K562 (cell line): ENCODE results near the gene SLTM. TPM values are rescaled to one million over a fixed set of nuclear protein-coding genes. Genes with fewer than 3 reads are reported as not detected.

Source experiments
- ATAC-seq: fragments of 200-7000 bp; cut with Tn5 transposase; 3 replicates; pipeline ENCODE4 v1.9.1; 2020; ENCODE audit warnings: moderate library complexity
- BruUV-seq: library from RNA; stranded (reverse); fragments of 400-500 nt; replicated peaks from 2 replicates; lab custom pipeline; 2021; lab: Mats Ljungman, UMichigan
- CTCF ChIA-PET: fragments of 300-600 bp; formaldehyde crosslinking; extraction: SDS; loops from one replicate; lab custom pipeline; 2021; ENCODE audit warnings: low intra/inter-chr PET ratio; lab: Yijun Ruan, JAX
- POLR2A ChIA-PET: fragments of 300-600, 350-650 bp; sonication (Branson Sonifier 250); formaldehyde crosslinking; extraction: SDS; loops from one replicate; lab custom pipeline; 2021; ENCODE audit warnings: antibody characterized with exemption, inconsistent platforms; lab: Yijun Ruan, JAX
- DNase-seq, 4 experiments: peaks; one replicate each; pipeline versions ENCODE4 v3.0.0 to v3.0.0-alpha.2; 2011 to 2018; ENCODE audit warnings: low spot score in 3 of 4, mixed read lengths in 3 of 4; ENCODE audit errors: extremely low read depth in 1 of 4
- FAIRE-seq: peaks from 2 replicates; lab custom pipeline; 2011; peaks lifted over from hg19 to GRCh38; lab: Jason Lieb, UNC
- H2AFZ ChIP-seq: 2 replicates; pipeline ENCODE4 v1.6.0; 2011; ENCODE audit warnings: low read depth, low read length, control low read depth, inconsistent platforms
- H3K27ac ChIP-seq: fragments of 200-600 bp; 3 replicates; pipeline ENCODE4 v1.8.0; 2011; ENCODE audit warnings: low read depth, mild to moderate bottlenecking, control low read depth, inconsistent platforms, low read length, moderate library complexity, mixed read lengths; ENCODE audit errors: extremely low read depth
- H3K27me3 ChIP-seq, 2 experiments: fragments of 300-600 bp in 1 of 2; 2 replicates in 1 of 2; 3 replicates in 1 of 2; pipeline versions ENCODE4 v1.6.0 to v1.8.0; 2011; ENCODE audit warnings: inconsistent platforms in 2 of 2, low read length in 2 of 2, mild to moderate bottlenecking in 1 of 2, mixed read lengths in 1 of 2, moderate library complexity in 1 of 2; ENCODE audit not compliant: control insufficient read depth in 2 of 2, insufficient read depth in 2 of 2
- H3K36me3 ChIP-seq: fragments of 300-600 bp; 3 replicates; pipeline ENCODE4 v1.8.0; 2011; ENCODE audit warnings: mild to moderate bottlenecking, low read length, inconsistent platforms; ENCODE audit not compliant: control insufficient read depth, insufficient read depth
- H3K4me1 ChIP-seq, 2 experiments: fragments of 200-600 bp in 1 of 2; replicated peaks in 1 of 2; 2 replicates in 1 of 2; 3 replicates in 1 of 2; pipeline versions ENCODE4 v1.5.1 to v1.8.0; 2011; ENCODE audit warnings: inconsistent platforms in 2 of 2, low read length in 2 of 2, mild to moderate bottlenecking in 1 of 2, mixed read lengths in 1 of 2, moderate library complexity in 1 of 2; ENCODE audit not compliant: control insufficient read depth in 2 of 2, insufficient read depth in 2 of 2
- H3K4me2 ChIP-seq: 2 replicates; pipeline ENCODE4 v1.6.1; 2011; ENCODE audit warnings: low read length, control low read depth, inconsistent platforms, mixed read lengths; ENCODE audit not compliant: insufficient read depth
- H3K4me3 ChIP-seq: fragments of 200-600 bp; sonication (generic), shearing (Covaris generic); 2 replicates; pipeline ENCODE4 v1.5.1; 2016; ENCODE audit warnings: control low read depth, inconsistent platforms
- H3K79me2 ChIP-seq: fragments of 200-600 bp; 3 replicates; pipeline ENCODE4 v1.8.0; 2011; ENCODE audit warnings: low read length, inconsistent platforms; ENCODE audit not compliant: control insufficient read depth, insufficient read depth
- H3K9ac ChIP-seq, 2 experiments: 2 replicates each; pipeline versions ENCODE4 v1.6.0 to v1.6.1; 2011; ENCODE audit warnings: low read depth in 2 of 2, low read length in 2 of 2, control low read depth in 1 of 2, inconsistent platforms in 1 of 2, mild to moderate bottlenecking in 1 of 2, mixed read lengths in 1 of 2; ENCODE audit not compliant: insufficient read depth in 1 of 2
- H3K9me1 ChIP-seq: one replicate; pipeline ENCODE4 v1.6.0; 2011; ENCODE audit warnings: inconsistent platforms, mild to moderate bottlenecking, low read length, moderate library complexity; ENCODE audit not compliant: control insufficient read depth, insufficient read depth
- H3K9me3 ChIP-seq: replicated peaks from 2 replicates; pipeline ENCODE4 v1.5.1; 2011; ENCODE audit warnings: low read depth, low read length, inconsistent platforms; ENCODE audit not compliant: control insufficient read depth, insufficient read depth
- H4K20me1 ChIP-seq: replicated peaks from 2 replicates; pipeline ENCODE4 v1.6.1; 2011; ENCODE audit warnings: low read length, inconsistent platforms, mixed read lengths; ENCODE audit not compliant: control insufficient read depth, insufficient read depth
- DDX20 ChIP-seq: fragments of 450-650 bp; IDR thresholded peaks from 2 replicates; pipeline ENCODE4 v1.6.1; 2016; ENCODE audit warnings: missing genetic modification characterization, low read depth, mild to moderate bottlenecking, missing compliant biosample characterization, moderate library complexity
- EGR1 ChIP-seq: fragments of 450-650 bp; conservative IDR thresholded peaks from 2 replicates; pipeline ENCODE4 v1.6.1; 2017; ENCODE audit warnings: mild to moderate bottlenecking
- FOXJ3 ChIP-seq: sonication (generic); formaldehyde crosslinking; IDR thresholded peaks from 2 replicates; pipeline ENCODE4 v1.4.0; 2020; ENCODE audit warnings: mild to moderate bottlenecking, missing genetic modification reagents
- NCOA1 ChIP-seq: fragments of 450-650 bp; IDR thresholded peaks from 2 replicates; pipeline ENCODE4 v1.6.1; 2016; ENCODE audit warnings: low read depth
- NONO ChIP-seq, 2 experiments: fragments of 200-400 bp in 1 of 2; fragments of 450-650 bp in 1 of 2; formaldehyde crosslinking in 1 of 2; IDR thresholded peaks; 2 replicates each; pipeline ENCODE4 v1.6.1; 2017; ENCODE audit warnings: low read depth in 2 of 2, mild to moderate bottlenecking in 2 of 2, moderate library complexity in 2 of 2, low read length in 1 of 2
- OTX1 ChIP-seq: fragments of 450-650 bp; formaldehyde crosslinking; IDR thresholded peaks from 2 replicates; pipeline ENCODE4 v1.4.0; 2022; ENCODE audit warnings: mild to moderate bottlenecking
- RFX1 ChIP-seq: fragments of 450-650 bp; IDR thresholded peaks from 2 replicates; pipeline ENCODE4 v1.6.1; 2016; ENCODE audit warnings: mild to moderate bottlenecking, moderate library complexity
- SAP30 ChIP-seq: fragments of 200-600 bp; sonication (generic); IDR thresholded peaks from 2 replicates; pipeline ENCODE4 v1.6.1; 2012; ENCODE audit warnings: borderline replicate concordance, low read depth, mild to moderate bottlenecking, moderate library complexity, low read length, control low read depth, inconsistent platforms; ENCODE audit not compliant: insufficient read depth, poor library complexity, severe bottlenecking
- SMC3 ChIP-seq: conservative IDR thresholded peaks from 2 replicates; pipeline ENCODE4 v1.6.1; 2011; ENCODE audit warnings: low read depth, low read length, improper control_type of control experiment; ENCODE audit not compliant: insufficient read depth
- SRSF3 ChIP-seq: fragments of 200-400 bp; formaldehyde crosslinking; IDR thresholded peaks from 2 replicates; pipeline ENCODE4 v1.6.1; 2016; ENCODE audit warnings: mild to moderate bottlenecking, low read length, moderate library complexity; ENCODE audit not compliant: insufficient read depth
- ZFP1 ChIP-seq: fragments of 450-650 bp; formaldehyde crosslinking; IDR thresholded peaks from 2 replicates; pipeline ENCODE4 v1.4.0; 2020; ENCODE audit warnings: mild to moderate bottlenecking, mixed read lengths
- ZNF212 ChIP-seq: fragments of 450-650 bp; formaldehyde crosslinking; IDR thresholded peaks from 2 replicates; pipeline ENCODE4 v1.4.0; 2020; ENCODE audit warnings: mild to moderate bottlenecking
- ZNF717 ChIP-seq: fragments of 250-450 bp; sonication (Bioruptor Pico); IDR thresholded peaks from 2 replicates; pipeline ENCODE4 v1.5.0; 2021
- in situ Hi-C: fragments of 300-500 bp; cut with MboI; formaldehyde crosslinking; loops from 4 replicates; pipeline ENCODE4 v1.15.0; 2018; ENCODE audit warnings: inconsistent platforms, mixed read lengths
- intact Hi-C: fragments of 100-400 bp; cut with micrococcal nuclease; formaldehyde crosslinking; loops from 2 replicates; pipeline ENCODE4 v1.14.2; 2022
- polyA plus RNA-seq, 8 experiments: library from polyadenylated mRNA; depleted of rRNA in 4 of 8; stranded (reverse) in 5 of 8; unstranded in 3 of 8; fragments of >200 nt; fragmentation: Nextera tagmentation in 2 of 8; fragmentation: Illumina TruSeq in 1 of 8; extraction: Ambion mirVana in 2 of 8; extraction: Trizol in 1 of 8; gene quantifications; 2 replicates each; pipeline versions ENCODE4 v1.2.1 to v1.2.3, GENCODE V29; 2011 to 2014; ENCODE audit warnings: inconsistent platforms in 1 of 8, missing spikeins in 1 of 8
- total RNA-seq, 7 experiments: library from RNA; depleted of rRNA in 6 of 7; stranded (reverse); fragments of >200 nt in 6 of 7; fragmentation: Illumina TruSeq in 2 of 7; extraction: Trizol in 2 of 7; gene quantifications; 2 replicates each; pipeline versions ENCODE4 v1.2.1 to v1.2.3, GENCODE V29; 2011 to 2021; ENCODE audit warnings: low replicate concordance in 1 of 7
- TF ChIP-seq, protein P1 (sequence below): fragments of 450-650 bp; IDR thresholded peaks from 2 replicates; pipeline ENCODE4 v1.6.1; 2018; ENCODE audit not compliant: partially characterized antibody
- TF ChIP-seq, protein P2 (sequence below): sonication (generic); formaldehyde crosslinking; IDR thresholded peaks from 2 replicates; pipeline ENCODE4 v1.8.0; 2023; ENCODE audit warnings: missing genetic modification reagents, mild to moderate bottlenecking, borderline replicate concordance

The SLTM gene
- total and polyA plus RNA-seq, 9 of the 15 experiments (the other 6 are each of a cell fraction or from before 2014, with no cell fraction given), result 39.5 to 163 (median 102) TPM

DNA sequence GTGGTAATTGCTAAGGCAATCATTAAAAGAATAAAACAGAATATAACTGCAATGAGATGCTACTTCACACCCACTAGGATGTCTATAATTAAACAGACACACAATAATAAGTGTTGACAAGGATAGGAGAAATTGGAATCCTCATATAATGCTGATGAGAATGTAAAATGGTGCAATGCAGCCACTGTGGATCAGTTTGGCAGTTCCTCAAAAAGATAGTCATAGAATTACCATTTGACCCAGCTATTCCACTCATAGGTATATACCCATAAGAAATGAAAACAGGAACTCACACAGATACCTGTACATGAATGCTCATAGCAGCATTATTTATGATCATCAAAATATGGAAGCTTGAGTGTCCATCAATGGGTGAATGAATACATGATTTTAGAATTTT is 44.4 kb upstream of the SLTM start:
- Histone ChIP-seq H3K9ac (no peak overlapping the region), H3K79me2 (no peaks in the 10 kb centered on the region), H3K27ac (no peak overlapping the region), H3K9me1 (no peaks in the 10 kb centered on the region), H4K20me1 (no peaks in the 10 kb centered on the region), H3K4me1 (no peaks in the 10 kb centered on the region), H2AFZ (no peak overlapping the region), H3K4me2 (no peak overlapping the region), H3K4me3 (no peak overlapping the region), H3K9me3 (no peaks in the 10 kb centered on the region), H3K36me3 (no peaks in the 10 kb centered on the region), H3K27me3 (no peaks in the 10 kb centered on the region; a peak in 1 of 5 replicates)
- CTCF ChIA-PET, result interaction anchor here (0.7 kb wide), 1 partner anchor 169 kb away, joined by 4 read pairs; no protein-coding TSS in a partner anchor
- in situ Hi-C loops (loop anchor here (10.0 kb wide), 1 partner anchor 517 kb away; no protein-coding TSS in a partner anchor), intact Hi-C loops (no loop called here)
- no peak for ATAC-seq
- no peak for DNase-seq
- POLR2A ChIA-PET, result interaction anchor here (1.3 kb wide), 1 partner anchor 9 kb away, joined by 6 read pairs; the partner anchor contains the start of gene RNF111
- no TSS peak for BruUV-seq
- FAIRE-seq, result no peak
- TF ChIP-seq, protein P1, sequence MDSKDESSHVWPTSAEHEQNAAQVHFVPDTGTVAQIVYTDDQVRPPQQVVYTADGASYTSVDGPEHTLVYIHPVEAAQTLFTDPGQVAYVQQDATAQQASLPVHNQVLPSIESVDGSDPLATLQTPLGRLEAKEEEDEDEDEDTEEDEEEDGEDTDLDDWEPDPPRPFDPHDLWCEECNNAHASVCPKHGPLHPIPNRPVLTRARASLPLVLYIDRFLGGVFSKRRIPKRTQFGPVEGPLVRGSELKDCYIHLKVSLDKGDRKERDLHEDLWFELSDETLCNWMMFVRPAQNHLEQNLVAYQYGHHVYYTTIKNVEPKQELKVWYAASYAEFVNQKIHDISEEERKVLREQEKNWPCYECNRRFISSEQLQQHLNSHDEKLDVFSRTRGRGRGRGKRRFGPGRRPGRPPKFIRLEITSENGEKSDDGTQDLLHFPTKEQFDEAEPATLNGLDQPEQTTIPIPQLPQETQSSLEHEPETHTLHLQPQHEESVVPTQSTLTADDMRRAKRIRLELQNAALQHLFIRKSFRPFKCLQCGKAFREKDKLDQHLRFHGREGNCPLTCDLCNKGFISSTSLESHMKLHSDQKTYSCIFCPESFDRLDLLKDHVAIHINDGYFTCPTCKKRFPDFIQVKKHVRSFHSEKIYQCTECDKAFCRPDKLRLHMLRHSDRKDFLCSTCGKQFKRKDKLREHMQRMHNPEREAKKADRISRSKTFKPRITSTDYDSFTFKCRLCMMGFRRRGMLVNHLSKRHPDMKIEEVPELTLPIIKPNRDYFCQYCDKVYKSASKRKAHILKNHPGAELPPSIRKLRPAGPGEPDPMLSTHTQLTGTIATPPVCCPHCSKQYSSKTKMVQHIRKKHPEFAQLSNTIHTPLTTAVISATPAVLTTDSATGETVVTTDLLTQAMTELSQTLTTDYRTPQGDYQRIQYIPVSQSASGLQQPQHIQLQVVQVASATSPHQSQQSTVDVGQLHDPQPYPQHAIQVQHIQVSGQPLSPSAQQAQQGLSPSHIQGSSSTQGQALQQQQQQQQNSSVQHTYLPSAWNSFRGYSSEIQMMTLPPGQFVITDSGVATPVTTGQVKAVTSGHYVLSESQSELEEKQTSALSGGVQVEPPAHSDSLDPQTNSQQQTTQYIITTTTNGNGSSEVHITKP, result no peak
- no peak for TF ChIP-seq SMC3
- no peak for TF ChIP-seq SAP30
- no peak for TF ChIP-seq OTX1
- TF ChIP-seq RFX1, result no peak
- TF ChIP-seq DDX20 (tag), result no peak
- TF ChIP-seq ZNF717 (CRISPR knock-in tag), result no peak
- no peak for TF ChIP-seq EGR1
- TF ChIP-seq ZNF212 (CRISPR knock-in tag), result no peak
- TF ChIP-seq, protein P2, sequence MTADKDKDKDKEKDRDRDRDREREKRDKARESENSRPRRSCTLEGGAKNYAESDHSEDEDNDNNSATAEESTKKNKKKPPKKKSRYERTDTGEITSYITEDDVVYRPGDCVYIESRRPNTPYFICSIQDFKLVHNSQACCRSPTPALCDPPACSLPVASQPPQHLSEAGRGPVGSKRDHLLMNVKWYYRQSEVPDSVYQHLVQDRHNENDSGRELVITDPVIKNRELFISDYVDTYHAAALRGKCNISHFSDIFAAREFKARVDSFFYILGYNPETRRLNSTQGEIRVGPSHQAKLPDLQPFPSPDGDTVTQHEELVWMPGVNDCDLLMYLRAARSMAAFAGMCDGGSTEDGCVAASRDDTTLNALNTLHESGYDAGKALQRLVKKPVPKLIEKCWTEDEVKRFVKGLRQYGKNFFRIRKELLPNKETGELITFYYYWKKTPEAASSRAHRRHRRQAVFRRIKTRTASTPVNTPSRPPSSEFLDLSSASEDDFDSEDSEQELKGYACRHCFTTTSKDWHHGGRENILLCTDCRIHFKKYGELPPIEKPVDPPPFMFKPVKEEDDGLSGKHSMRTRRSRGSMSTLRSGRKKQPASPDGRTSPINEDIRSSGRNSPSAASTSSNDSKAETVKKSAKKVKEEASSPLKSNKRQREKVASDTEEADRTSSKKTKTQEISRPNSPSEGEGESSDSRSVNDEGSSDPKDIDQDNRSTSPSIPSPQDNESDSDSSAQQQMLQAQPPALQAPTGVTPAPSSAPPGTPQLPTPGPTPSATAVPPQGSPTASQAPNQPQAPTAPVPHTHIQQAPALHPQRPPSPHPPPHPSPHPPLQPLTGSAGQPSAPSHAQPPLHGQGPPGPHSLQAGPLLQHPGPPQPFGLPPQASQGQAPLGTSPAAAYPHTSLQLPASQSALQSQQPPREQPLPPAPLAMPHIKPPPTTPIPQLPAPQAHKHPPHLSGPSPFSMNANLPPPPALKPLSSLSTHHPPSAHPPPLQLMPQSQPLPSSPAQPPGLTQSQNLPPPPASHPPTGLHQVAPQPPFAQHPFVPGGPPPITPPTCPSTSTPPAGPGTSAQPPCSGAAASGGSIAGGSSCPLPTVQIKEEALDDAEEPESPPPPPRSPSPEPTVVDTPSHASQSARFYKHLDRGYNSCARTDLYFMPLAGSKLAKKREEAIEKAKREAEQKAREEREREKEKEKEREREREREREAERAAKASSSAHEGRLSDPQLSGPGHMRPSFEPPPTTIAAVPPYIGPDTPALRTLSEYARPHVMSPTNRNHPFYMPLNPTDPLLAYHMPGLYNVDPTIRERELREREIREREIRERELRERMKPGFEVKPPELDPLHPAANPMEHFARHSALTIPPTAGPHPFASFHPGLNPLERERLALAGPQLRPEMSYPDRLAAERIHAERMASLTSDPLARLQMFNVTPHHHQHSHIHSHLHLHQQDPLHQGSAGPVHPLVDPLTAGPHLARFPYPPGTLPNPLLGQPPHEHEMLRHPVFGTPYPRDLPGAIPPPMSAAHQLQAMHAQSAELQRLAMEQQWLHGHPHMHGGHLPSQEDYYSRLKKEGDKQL (CRISPR knock-in tag), result no peak
- no peak for TF ChIP-seq NONO (IDR thresholded peaks at IDR 0.05; ENCODE audit: low read depth in 2 of 2, low read length in 1 of 2)
- no peak for TF ChIP-seq SRSF3
- TF ChIP-seq FOXJ3 (CRISPR knock-in tag), result no peak
- TF ChIP-seq ZFP1 (CRISPR knock-in tag), result no peak
- TF ChIP-seq NCOA1, result no peak
